ACC112 (cell line): Measurements from ENCODE around the gene CARHSP1.

Source experiments
- H2AFZ ChIP-seq: fragments of 200-600 bp; sonication (generic); one replicate; pipeline ENCODE4 v1.6.0; 2017; ENCODE audit warnings: antibody characterized with exemption, low read length; ENCODE audit not compliant: unreplicated experiment
- H3K27ac ChIP-seq: fragments of 200-600 bp; sonication (generic); 2 replicates; pipeline ENCODE4 v1.5.1; 2014; ENCODE audit warnings: low read depth, mild to moderate bottlenecking, antibody characterized with exemption, low read length, moderate library complexity
- H3K27me3 ChIP-seq: fragments of 200-600 bp; sonication (generic); 2 replicates; pipeline ENCODE4 v1.6.1; 2014; ENCODE audit warnings: mild to moderate bottlenecking, antibody characterized with exemption, low read length, moderate library complexity, mixed read lengths; ENCODE audit not compliant: insufficient read depth
- H3K36me3 ChIP-seq: fragments of 200-600 bp; sonication (generic); 2 replicates; pipeline ENCODE4 v1.6.1; 2016; ENCODE audit warnings: mild to moderate bottlenecking, antibody characterized with exemption, low read length, moderate library complexity, mixed read lengths; ENCODE audit not compliant: insufficient read depth
- H3K4me1 ChIP-seq: fragments of 200-600 bp; sonication (generic); one replicate; pipeline ENCODE4 v1.6.1; 2016; ENCODE audit warnings: low read length, mixed read lengths; ENCODE audit not compliant: insufficient read depth, unreplicated experiment, control insufficient read depth
- H3K4me3 ChIP-seq: fragments of 200-600 bp; sonication (generic); 2 replicates; pipeline ENCODE4 v1.5.1; 2014; ENCODE audit warnings: mild to moderate bottlenecking, low read depth, low read length
- H3K79me2 ChIP-seq: fragments of 200-600 bp; sonication (generic); one replicate; pipeline ENCODE4 v1.6.0; 2016; ENCODE audit warnings: low read length; ENCODE audit not compliant: control insufficient read depth, unreplicated experiment, insufficient read depth

Gene CARHSP1

DNA sequence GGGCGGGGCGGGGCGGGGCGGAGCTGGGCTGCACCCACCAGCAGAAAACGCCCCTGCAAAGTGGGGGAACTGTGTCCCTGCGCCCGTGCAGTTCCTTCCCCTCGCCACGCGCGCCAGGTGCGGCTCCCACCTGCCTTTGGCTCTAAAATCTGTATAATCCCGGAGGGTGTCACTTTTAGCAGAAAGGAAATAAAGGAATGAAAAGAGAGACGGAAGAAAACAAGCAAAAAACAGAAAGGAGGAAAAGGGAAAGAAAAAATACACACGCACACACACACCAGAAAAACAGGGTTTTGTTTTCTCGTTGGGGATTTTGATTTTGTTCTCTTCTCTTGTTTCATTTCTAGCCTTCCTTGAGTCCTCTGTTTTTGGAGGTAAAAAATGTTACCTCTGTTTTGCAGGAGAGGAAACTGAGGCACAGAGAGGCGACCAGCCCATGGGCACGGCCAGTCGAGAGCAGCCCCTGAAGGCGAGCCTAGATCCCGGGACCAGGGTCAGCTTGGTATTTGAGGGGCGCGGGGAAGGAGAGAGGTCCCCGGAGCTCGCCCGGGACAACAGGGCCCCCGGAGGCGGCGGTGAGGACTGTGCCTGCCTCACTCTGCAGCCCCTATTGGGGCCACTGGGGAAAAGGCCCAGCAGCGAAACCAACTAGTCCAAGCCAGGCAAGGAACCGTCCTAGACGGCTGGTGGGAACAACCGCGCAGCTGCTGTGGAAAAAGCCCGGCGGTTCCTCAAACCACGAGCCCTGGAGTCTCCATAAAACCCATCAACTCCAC, 594 bp upstream of the CARHSP1 start:
- no peaks in the 10 kb centered on the region for H3K36me3 ChIP-seq
- peak overlapping the region; percentile 51 for H2AFZ ChIP-seq
- no peaks in the 10 kb centered on the region for H3K27me3 ChIP-seq
- H3K4me3 ChIP-seq: peak overlapping the region; percentile 74
- no peak overlapping the region for H3K27ac ChIP-seq
- peaks cover 15% of the 10 kb centered on the region for H3K4me1 ChIP-seq
- H3K79me2 ChIP-seq: peaks cover 38% of the 10 kb centered on the region

DNA sequence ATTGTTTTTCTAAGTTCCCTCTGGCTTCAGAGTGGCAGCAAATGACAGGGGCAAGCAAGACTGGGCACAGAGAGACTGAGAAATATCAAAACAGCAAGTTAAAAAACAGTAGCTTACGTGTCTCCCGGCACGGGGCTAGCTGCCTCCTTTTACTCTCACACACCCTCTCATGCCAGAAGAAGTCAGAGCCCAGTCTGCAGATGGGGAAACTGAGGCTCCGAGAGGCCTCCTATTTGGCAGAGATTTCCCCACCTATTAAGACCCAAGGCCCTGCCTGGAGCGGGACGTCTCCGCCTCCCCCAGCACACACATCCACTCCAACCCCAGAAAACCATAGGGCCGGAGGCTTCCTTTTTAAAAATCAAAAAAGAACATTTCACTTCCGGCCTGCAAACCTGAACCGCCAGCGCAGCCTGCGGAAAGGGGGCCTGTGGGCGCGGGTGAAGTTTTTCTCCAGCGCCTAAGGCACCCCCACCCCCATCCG, 832 bp downstream of the CARHSP1 start:
- Histone ChIP-seq H2AFZ (peak overlapping the region; percentile 53), H3K79me2 (peaks cover 52% of the 10 kb centered on the region), H3K4me1 (peaks cover 28% of the 10 kb centered on the region), H3K36me3 (no peaks in the 10 kb centered on the region), H3K4me3 (peak overlapping the region; percentile 99), H3K27ac (peak overlapping the region; percentile 40), H3K27me3 (no peaks in the 10 kb centered on the region)

DNA sequence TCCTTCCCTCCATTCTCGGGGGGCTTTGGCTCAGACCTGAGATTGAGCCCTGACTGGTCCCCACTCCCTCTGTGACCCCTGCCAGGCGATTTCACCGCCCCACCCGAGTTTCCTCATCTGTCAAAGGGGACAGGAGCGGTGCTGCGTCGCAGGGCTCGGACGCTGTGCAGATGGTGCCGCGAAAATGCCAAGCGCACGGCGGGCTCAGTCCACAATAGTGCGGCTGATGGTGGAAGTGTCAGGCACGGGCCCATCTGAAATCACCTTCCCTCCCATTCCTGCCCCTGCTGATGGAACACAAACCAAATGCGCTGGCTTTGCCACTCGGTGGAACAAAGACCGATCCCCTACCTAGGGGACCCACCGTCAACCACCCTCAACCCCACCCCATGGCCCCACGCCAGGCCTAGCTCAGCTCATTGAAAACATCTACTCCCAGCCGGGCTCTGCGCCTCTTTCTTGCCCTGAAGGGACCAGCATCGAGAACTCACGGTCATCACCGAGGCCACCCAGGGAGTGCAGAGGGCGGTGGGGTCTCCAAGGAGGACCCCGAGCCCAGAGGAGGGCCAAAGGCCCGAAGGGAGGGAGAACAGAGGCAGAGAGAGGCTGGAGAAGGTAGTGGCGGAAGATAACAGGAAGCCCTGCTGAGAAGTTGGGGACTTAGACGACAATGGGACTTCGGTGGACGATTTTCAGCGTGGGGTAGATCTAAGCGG, 1.4 kb downstream of the CARHSP1 start:
- Histone ChIP-seq H3K79me2 (peaks cover 58% of the 10 kb centered on the region), H3K27me3 (no peaks in the 10 kb centered on the region), H3K4me3 (peak overlapping the region; percentile 99), H3K4me1 (peaks cover 28% of the 10 kb centered on the region), H3K27ac (peak overlapping the region; percentile 40), H2AFZ (peak overlapping the region; percentile 53), H3K36me3 (no peaks in the 10 kb centered on the region)

DNA sequence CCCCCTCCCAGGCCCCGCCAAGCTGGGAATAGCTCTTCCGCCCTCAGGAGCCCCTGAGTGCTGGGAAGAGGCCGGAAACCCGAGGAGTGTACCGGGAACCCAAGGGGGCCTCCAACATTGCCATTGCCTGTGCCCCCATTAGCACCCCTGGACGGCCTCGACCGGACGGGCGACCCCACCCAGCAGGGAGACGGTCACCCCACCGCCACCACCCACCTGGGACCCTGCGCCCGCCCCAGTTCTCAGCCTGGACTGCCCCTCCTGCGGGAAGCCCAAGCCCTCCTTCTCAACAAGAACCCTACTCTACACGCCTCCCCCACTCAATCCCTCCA, 2.0 kb downstream of the CARHSP1 start:
- Histone ChIP-seq H3K4me1 (peaks cover 28% of the 10 kb centered on the region), H3K36me3 (no peaks in the 10 kb centered on the region), H3K4me3 (peak overlapping the region; percentile 99), H3K79me2 (peaks cover 64% of the 10 kb centered on the region), H3K27me3 (no peaks in the 10 kb centered on the region), H3K27ac (no peak overlapping the region), H2AFZ (no peak overlapping the region)

DNA sequence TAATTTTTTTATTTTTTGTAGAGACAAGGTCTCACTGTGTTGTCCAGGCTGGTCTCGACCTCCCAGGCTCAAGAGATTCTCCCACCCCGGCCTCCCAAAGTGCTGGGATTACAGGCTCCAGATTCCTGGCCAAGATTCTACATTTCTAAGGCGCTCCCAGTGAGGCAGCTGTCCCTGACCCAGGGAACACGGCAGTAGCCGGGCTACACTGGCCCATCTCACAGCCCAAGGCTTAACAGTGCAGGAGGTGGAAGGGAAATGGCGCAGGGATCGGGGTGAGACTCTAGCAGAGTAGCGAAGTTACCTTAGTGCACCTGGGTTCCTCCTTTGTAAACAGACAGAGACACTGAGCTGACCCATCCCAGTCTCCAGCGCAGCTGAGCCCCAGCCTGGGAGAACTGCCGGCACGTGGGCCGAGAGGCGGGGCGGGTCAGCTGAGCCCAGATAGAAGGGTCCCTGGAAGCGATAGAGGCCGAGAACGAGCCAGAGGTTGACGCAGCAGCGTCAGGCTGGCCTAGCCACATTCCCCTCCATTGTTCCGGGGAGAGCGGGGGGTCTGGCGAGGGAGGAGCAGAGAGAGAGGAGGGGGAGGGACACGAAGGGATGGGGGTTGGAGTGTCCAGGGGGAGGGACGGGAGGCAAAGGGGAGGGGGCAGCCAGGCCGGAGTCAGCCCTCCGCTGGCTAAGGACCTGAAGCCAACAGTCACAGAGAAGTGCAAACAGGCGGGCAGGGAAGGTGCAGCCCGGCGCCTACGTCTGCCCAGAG, 2.5 kb downstream of the CARHSP1 start:
- H3K4me3 ChIP-seq: peak overlapping the region; percentile 99
- H3K4me1 ChIP-seq: peaks cover 26% of the 10 kb centered on the region
- peaks cover 68% of the 10 kb centered on the region for H3K79me2 ChIP-seq
- no peak overlapping the region for H2AFZ ChIP-seq
- H3K36me3 ChIP-seq: no peaks in the 10 kb centered on the region
- no peaks in the 10 kb centered on the region for H3K27me3 ChIP-seq
- no peak overlapping the region for H3K27ac ChIP-seq

DNA sequence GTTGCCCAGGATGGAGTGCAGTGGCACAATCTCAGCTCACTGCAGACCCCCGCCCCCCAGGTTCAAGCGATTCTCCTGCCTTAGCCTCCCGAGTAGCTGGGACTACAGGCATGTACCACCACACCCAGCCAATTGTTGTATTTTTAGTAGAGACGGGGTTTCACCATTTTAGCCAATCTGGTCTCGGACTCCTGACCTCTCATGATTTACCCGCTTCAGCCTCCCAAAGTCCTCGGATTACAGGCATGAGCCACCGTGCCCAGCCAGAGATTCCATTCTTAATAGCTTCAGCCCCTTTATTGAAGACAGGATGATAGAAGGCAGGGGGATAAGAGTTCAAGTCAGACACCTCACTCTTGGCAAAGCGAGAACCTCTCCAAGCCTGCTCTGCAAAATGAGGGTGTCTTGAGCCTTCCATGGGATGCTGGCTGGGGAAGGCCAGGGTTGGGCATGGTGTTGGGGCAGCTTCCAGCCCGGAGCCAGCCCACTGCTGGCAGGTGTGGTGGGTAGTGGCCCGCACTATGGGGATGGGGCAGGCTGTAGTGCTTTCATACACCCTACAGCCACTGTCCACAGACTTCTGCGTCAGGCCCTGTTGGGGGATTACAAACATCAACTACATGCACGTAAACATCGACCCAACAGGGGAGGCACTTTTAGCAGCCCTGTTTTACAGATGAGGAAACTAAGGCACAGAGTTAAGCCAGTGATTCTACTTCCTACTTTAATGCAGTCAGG, 3.5 kb downstream of the CARHSP1 start:
- H2AFZ ChIP-seq: no peak overlapping the region
- H3K27me3 ChIP-seq: no peaks in the 10 kb centered on the region
- no peaks in the 10 kb centered on the region for H3K36me3 ChIP-seq
- no peak overlapping the region for H3K27ac ChIP-seq
- H3K79me2 ChIP-seq: peaks cover 71% of the 10 kb centered on the region
- H3K4me3 ChIP-seq: no peak overlapping the region; the same call in 1 of the 2 replicates
- peaks cover 22% of the 10 kb centered on the region for H3K4me1 ChIP-seq

DNA sequence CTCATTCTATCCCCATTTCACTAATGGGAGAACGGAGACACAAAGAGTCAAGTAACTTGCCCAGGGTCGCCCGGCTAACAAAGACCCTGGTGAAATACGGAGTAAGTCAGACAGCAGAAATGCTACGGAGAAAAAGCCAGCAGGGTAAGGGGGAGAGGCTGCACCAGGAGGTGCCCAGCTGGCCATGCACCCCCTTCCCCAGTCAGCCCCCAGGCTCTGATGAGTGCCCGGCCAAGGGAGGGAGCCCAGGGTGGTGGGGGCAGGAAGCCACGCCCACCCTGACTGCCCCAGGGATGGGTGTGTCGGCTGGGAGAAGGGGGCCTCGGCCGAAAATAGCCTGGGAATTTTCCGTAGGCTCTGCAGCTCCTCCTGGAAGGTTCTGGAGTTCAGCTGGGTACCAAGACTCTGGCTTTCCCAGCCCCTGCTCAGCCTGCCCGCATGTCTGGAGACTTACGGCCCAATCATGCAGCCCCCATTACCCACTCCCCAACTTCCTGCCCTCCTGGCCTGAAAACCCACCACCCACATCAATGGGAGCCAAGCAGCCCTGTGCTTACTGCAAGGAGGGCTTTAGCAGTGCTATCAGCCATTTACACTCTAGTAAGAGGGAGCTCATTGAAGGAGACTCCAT, 4.2 kb downstream of the CARHSP1 start:
- no peaks in the 10 kb centered on the region for H3K27me3 ChIP-seq
- H3K36me3 ChIP-seq: no peaks in the 10 kb centered on the region
- H2AFZ ChIP-seq: no peak overlapping the region
- H3K4me1 ChIP-seq: peaks cover 29% of the 10 kb centered on the region
- H3K79me2 ChIP-seq: peaks cover 75% of the 10 kb centered on the region
- no peak overlapping the region for H3K27ac ChIP-seq
- no peak overlapping the region for H3K4me3 ChIP-seq

DNA sequence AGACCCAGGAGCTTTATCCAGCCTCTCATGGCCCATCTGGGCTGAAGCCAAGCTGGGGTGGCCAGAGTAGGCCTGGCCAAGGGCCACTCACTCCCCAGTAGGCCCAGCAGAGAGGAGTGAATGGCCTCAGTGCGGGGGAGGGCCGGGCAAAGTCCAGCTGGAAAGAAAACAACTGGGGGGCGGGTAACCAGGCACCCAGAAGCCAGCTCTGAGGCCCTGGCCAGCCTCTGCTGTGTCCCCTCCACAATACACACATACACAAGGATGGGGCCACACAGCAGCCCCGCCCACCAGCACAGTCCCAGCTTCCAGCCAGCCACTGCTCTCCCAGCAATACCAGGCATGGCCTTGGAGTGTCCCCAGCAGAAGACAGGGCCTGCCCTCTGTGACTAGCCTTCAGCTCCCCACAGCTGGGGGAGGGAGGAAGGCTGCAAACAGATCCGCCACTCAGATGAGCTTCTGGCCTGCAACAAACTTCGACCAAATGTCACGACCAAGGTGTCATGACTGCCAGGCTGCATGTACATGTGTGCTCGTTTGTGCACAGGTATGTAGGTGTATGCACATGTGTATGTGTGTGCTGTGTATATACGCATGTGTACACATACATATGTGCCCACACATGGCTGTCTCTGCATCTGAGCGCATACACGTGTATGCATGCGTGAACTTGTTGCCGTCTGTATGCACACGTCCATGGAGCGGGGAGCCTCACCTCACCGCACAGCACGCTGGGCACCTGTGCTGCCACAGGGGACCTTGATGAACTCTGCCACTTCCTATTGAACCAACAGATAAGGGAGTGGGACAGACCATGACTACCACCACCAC, 5.0 kb downstream of the CARHSP1 start:
- H3K4me3 ChIP-seq: no peak overlapping the region
- H3K4me1 ChIP-seq: peaks cover 30% of the 10 kb centered on the region
- no peak overlapping the region for H3K27ac ChIP-seq
- peaks cover 83% of the 10 kb centered on the region for H3K79me2 ChIP-seq
- no peaks in the 10 kb centered on the region for H3K27me3 ChIP-seq
- no peak overlapping the region for H2AFZ ChIP-seq
- no peaks in the 10 kb centered on the region for H3K36me3 ChIP-seq

DNA sequence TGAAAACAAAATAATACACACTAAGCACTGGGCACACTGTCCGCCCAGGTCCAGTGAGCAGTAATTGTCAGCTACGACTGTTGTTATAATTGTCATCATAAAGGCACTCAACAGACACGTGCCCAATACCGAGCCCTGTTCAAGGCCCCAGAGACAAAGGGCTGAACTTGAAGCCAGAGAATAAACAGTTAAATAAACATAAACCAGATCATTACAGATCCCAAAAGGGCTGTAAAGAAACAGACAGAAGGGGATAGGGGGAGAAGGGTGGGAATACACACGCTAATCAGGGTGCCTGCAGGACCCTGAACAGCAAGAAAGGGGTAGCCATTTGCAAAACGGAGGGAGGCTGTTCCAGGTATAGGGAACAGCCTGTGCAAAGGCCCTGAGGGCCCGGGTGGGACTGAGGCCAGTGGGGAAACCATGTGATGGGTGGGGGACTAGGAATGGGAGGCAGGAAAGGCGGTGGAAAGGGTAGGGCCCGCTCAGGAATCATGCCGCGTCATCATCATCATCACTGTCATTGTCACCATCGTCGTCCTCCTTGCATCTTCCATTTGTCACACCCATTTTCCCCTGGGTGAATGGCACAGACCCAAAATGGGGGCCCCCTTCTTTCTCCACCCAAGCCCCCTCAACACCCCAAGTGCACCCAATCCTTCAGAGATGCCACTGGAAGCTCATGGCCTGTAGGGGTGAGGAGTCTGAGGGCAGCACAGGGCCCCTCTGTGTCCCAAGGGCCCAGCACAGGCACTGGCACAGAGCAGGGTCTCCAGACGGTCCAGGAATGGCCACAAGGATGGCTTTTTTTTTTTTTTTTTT, 6.3 kb downstream of the CARHSP1 start:
- peaks cover 30% of the 10 kb centered on the region for H3K4me1 ChIP-seq

More for the DNA sequence above, 6.3 kb downstream of the CARHSP1 start:
- H3K27ac ChIP-seq: no peak overlapping the region
- no peaks in the 10 kb centered on the region for H3K27me3 ChIP-seq
- H3K36me3 ChIP-seq: no peaks in the 10 kb centered on the region
- no peak overlapping the region for H2AFZ ChIP-seq
- H3K4me3 ChIP-seq: no peak overlapping the region
- H3K79me2 ChIP-seq: peaks cover 81% of the 10 kb centered on the region
